Ishikawa (cell line): ENCODE results near the gene ANKRD30A.

Source experiments
- CEBPB ChIP-seq: IDR thresholded peaks from 2 replicates; pipeline ENCODE4 v1.6.1; 2012
- CREB1 ChIP-seq: IDR thresholded peaks from 2 replicates; pipeline ENCODE4 v1.6.1; 2012; ENCODE audit warnings: low read depth
- EGR1 ChIP-seq: IDR thresholded peaks from 2 replicates; pipeline ENCODE4 v1.6.1; 2012
- EP300 ChIP-seq: IDR thresholded peaks from 2 replicates; pipeline ENCODE4 v1.6.1; 2012; ENCODE audit warnings: borderline replicate concordance
- FOXM1 ChIP-seq: IDR thresholded peaks from 2 replicates; pipeline ENCODE4 v1.6.1; 2012; ENCODE audit warnings: low read depth, borderline replicate concordance
- NFIC ChIP-seq: IDR thresholded peaks from 2 replicates; pipeline ENCODE4 v1.6.1; 2012
- RAD21 ChIP-seq: IDR thresholded peaks from 2 replicates; pipeline ENCODE4 v1.6.1; 2012; ENCODE audit warnings: low read depth
- TAF1 ChIP-seq: IDR thresholded peaks from 2 replicates; pipeline ENCODE4 v1.6.1; 2012; ENCODE audit warnings: low read depth, mild to moderate bottlenecking
- TCF12 ChIP-seq: IDR thresholded peaks from 2 replicates; pipeline ENCODE4 v1.6.1; 2012; ENCODE audit warnings: low read depth
- TEAD4 ChIP-seq: IDR thresholded peaks from 2 replicates; pipeline ENCODE4 v1.6.1; 2012
- YY1 ChIP-seq: IDR thresholded peaks from 2 replicates; pipeline ENCODE4 v1.6.1; 2012; ENCODE audit warnings: low read depth
- ZBTB7A ChIP-seq: IDR thresholded peaks from 2 replicates; pipeline ENCODE4 v1.6.1; 2012; ENCODE audit warnings: low read depth
- TF ChIP-seq, protein P1 (sequence below): IDR thresholded peaks from 2 replicates; pipeline ENCODE4 v1.6.1; 2012; ENCODE audit warnings: low read depth, mild to moderate bottlenecking
- TF ChIP-seq, protein P2 (sequence below): IDR thresholded peaks from 2 replicates; pipeline ENCODE4 v1.6.1; 2012
- TF ChIP-seq, protein P3 (sequence below): IDR thresholded peaks from 2 replicates; pipeline ENCODE4 v1.6.1; 2012

Gene ANKRD30A

DNA sequence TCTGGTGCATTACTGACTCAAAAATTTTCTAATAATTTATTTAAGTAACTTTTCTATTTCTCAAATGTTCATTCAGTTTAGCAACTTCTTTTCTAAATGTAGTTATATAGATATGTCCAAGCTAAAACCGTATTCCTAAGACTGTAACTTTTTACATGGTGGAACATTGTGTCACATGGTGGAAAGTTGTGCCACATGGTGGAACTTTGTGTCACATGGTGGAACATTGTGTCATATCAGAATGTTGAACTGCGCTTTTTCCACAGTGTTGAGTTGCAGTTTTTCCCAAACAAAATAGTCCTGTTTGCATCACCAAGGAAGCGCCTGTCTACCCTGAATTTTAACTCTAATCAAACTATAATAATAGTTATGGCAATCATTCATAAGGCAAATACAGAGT, 109.3 kb downstream of the ANKRD30A start:
- TF ChIP-seq NFIC: no peak
- TF ChIP-seq, protein P1, sequence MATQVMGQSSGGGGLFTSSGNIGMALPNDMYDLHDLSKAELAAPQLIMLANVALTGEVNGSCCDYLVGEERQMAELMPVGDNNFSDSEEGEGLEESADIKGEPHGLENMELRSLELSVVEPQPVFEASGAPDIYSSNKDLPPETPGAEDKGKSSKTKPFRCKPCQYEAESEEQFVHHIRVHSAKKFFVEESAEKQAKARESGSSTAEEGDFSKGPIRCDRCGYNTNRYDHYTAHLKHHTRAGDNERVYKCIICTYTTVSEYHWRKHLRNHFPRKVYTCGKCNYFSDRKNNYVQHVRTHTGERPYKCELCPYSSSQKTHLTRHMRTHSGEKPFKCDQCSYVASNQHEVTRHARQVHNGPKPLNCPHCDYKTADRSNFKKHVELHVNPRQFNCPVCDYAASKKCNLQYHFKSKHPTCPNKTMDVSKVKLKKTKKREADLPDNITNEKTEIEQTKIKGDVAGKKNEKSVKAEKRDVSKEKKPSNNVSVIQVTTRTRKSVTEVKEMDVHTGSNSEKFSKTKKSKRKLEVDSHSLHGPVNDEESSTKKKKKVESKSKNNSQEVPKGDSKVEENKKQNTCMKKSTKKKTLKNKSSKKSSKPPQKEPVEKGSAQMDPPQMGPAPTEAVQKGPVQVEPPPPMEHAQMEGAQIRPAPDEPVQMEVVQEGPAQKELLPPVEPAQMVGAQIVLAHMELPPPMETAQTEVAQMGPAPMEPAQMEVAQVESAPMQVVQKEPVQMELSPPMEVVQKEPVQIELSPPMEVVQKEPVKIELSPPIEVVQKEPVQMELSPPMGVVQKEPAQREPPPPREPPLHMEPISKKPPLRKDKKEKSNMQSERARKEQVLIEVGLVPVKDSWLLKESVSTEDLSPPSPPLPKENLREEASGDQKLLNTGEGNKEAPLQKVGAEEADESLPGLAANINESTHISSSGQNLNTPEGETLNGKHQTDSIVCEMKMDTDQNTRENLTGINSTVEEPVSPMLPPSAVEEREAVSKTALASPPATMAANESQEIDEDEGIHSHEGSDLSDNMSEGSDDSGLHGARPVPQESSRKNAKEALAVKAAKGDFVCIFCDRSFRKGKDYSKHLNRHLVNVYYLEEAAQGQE: no peak
- no peak for TF ChIP-seq FOXM1

DNA sequence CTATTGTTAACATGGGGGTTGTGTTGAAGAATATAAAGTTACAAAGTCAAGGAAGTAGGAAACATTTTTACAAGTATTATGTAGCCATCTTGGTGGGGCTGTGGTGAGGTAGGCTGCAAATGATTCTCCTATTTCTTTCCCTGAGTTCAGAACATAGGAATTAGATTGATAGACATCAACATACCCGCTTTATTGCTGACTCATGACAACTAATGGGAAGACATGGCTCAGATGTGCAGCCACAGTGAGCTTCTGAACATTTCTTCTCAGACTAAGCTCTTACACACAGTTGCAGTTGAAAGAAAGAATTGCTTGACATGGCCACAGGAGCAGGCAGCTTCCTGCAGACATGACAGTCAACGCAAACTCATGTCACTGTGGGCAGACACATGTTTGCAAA, 110.7 kb downstream of the ANKRD30A start:
- TF ChIP-seq EGR1: no peak
- no peak for TF ChIP-seq RAD21
- TF ChIP-seq TEAD4: no peak
- TF ChIP-seq, protein P1: no peak
- no peak for TF ChIP-seq ZBTB7A
- TF ChIP-seq TAF1: no peak
- TF ChIP-seq, protein P2, sequence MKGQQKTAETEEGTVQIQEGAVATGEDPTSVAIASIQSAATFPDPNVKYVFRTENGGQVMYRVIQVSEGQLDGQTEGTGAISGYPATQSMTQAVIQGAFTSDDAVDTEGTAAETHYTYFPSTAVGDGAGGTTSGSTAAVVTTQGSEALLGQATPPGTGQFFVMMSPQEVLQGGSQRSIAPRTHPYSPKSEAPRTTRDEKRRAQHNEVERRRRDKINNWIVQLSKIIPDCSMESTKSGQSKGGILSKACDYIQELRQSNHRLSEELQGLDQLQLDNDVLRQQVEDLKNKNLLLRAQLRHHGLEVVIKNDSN: no peak
- TF ChIP-seq, protein P3, sequence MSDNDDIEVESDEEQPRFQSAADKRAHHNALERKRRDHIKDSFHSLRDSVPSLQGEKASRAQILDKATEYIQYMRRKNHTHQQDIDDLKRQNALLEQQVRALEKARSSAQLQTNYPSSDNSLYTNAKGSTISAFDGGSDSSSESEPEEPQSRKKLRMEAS: no peak
- TF ChIP-seq TCF12: no peak
- TF ChIP-seq FOXM1: no peak
- TF ChIP-seq NFIC: no peak

DNA sequence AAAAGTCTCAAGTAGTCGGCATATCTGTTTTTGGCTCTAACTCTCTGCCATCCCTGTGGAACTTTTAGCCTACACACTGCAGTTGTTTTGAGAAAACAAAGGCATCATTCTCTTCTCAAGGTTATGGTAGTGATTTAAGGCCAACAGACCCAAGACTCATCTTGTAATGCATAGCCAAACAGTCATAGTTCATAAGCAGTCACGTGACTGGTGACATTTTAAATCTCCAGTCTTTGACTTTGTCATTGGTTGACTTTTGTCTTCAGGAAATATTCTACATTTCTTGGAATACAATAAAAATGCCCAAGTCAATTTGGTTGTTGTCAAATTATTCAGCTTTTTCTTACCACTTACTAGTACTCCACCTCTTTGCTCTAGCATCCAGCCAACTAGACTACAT, 114.8 kb downstream of the ANKRD30A start:
- TF ChIP-seq CREB1 (no peak), TEAD4 (no peak), YY1 (no peak), EP300 (no peak), NFIC (no peak), ZBTB7A (no peak), TAF1 (no peak), CEBPB (no peak)
- TF ChIP-seq, protein P3: no peak

DNA sequence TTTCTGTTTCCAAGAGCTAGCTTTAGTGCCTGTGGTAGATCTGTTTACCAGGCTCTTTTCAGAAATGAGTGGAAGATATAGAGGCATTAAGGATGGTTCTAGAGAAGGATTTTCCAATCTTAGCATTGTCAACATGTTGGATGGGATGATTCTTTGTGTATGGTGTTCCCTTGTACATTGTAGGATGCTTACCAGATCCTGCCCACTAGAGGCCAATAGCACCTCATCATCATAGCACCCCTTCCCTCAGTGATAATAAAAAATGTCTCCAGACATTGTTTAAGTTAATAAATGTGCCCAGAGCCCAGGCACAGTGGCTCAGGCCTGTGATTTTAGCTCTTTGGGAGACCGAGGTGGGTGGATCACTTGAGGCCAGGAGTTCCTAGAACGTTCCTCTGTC, 121.2 kb downstream of the ANKRD30A start:
- TF ChIP-seq YY1 (no peak), TCF12 (no peak), NFIC (no peak), CEBPB (no peak), EGR1 (no peak), CREB1 (no peak), EP300 (no peak), TAF1 (no peak), ZBTB7A (no peak), TEAD4 (no peak), FOXM1 (no peak), RAD21 (no peak)
- TF ChIP-seq, protein P2: no peak
- TF ChIP-seq, protein P3: no peak
- TF ChIP-seq, protein P1: no peak

DNA sequence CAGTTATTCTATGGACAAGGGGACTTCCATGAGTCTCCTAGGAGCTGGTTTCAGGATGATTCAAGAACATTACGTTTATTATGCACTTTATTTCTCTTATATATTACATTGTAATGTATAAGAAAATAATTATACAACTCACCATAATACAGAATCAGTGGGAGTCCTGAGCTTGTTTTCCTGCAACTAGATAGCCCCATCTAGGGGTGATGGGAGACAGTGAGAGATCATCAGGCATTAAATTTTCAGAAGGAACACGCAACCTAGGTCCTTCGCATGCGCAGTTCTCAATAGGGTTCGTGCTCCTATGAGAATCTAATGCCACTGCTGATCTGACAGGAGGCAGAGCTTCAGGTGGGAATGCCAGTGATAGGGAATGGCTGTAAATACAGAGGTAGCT, 137.9 kb downstream of the ANKRD30A start:
- TF ChIP-seq FOXM1: no peak
